ENCODE results near the gene CUX1. TPM values are rescaled to one million over a fixed set of nuclear protein-coding genes. Genes with fewer than 3 reads are reported as not detected.

Gene CUX1
- total RNA-seq, 4 donors from 2014 or later, result 58.2 to 295 (median 76.9) TPM

GRCh38 chr7:101993311-101993710 is 175.9 kb downstream of the CUX1 start:
- Histone ChIP-seq H3K4me1 (peaks cover 0 to 3% of the 10 kb centered on the region in 2 donors), H3K36me3 (no peaks in the 10 kb centered on the region), H3K27me3 (no peaks in the 10 kb centered on the region), H3K4me3 (no peak overlapping the region), H3K27ac (no peak overlapping the region), H3K9me3 (no peaks in the 10 kb centered on the region)
- TF ChIP-seq CTCF (IDR thresholded peaks at IDR 0.05) (no peak), POLR2A (IDR thresholded peaks at IDR 0.05) (no peak)
- intact Hi-C loops (cut with DNase I; ENCODE audit: low total_unique reads), result no loop called here
- DNase-seq, result no peak

GRCh38 chr7:101995121-101995520 is 177.7 kb downstream of the CUX1 start:
- H3K4me3 ChIP-seq, result no peak overlapping the region
- H3K4me1 ChIP-seq, result peaks cover 0 to 3% of the 10 kb centered on the region in 2 donors
- DNase-seq, result no peak
- intact Hi-C loops (cut with DNase I; ENCODE audit: low total_unique reads), result no loop called here
- no peaks in the 10 kb centered on the region for H3K9me3 ChIP-seq
- H3K27me3 ChIP-seq, result no peaks in the 10 kb centered on the region
- no peak overlapping the region for H3K27ac ChIP-seq
- TF ChIP-seq CTCF (IDR thresholded peaks at IDR 0.05), result no peak
- TF ChIP-seq POLR2A (IDR thresholded peaks at IDR 0.05), result no peak
- no peaks in the 10 kb centered on the region for H3K36me3 ChIP-seq

- Histone ChIP-seq H3K36me3 (no peaks in the 10 kb centered on the region), H3K4me3 (no peak overlapping the region), H3K27me3 (no peaks in the 10 kb centered on the region), H3K27ac (no peak overlapping the region), H3K4me1 (peaks cover 0 to 3% of the 10 kb centered on the region in 2 donors), H3K9me3 (no peaks in the 10 kb centered on the region)
- intact Hi-C loops (cut with DNase I; ENCODE audit: low total_unique reads), result no loop called here
- TF ChIP-seq CTCF (IDR thresholded peaks at IDR 0.05) (no peak), POLR2A (IDR thresholded peaks at IDR 0.05) (no peak)
- no peak for DNase-seq
Measured at GRCh38 chr7:101996131-101996691, 178.8 kb downstream of the CUX1 start.

GRCh38 chr7:101996876-101997275 is 179.4 kb downstream of the CUX1 start:
- Histone ChIP-seq H3K36me3 (no peaks in the 10 kb centered on the region), H3K4me1 (peaks cover 0 to 3% of the 10 kb centered on the region in 2 donors), H3K9me3 (no peaks in the 10 kb centered on the region), H3K27ac (no peak overlapping the region), H3K27me3 (no peaks in the 10 kb centered on the region), H3K4me3 (no peak overlapping the region)
- no peak for TF ChIP-seq POLR2A (IDR thresholded peaks at IDR 0.05)
- TF ChIP-seq CTCF (IDR thresholded peaks at IDR 0.05), result no peak
- intact Hi-C loops (cut with DNase I; ENCODE audit: low total_unique reads), result no loop called here
- DNase-seq, result no peak

- Histone ChIP-seq H3K27me3 (no peaks in the 10 kb centered on the region), H3K27ac (peak overlapping the region; percentile 11 to 44), H3K4me3 (no peak overlapping the region), H3K4me1 (peaks cover 0 to 3% of the 10 kb centered on the region in 2 donors), H3K9me3 (no peaks in the 10 kb centered on the region), H3K36me3 (no peaks in the 10 kb centered on the region)
- TF ChIP-seq CTCF (IDR thresholded peaks at IDR 0.05), result no peak
- intact Hi-C loops (cut with DNase I; ENCODE audit: low total_unique reads), result no loop called here
- DNase-seq, result no peak
Measured at GRCh38 chr7:101998029-101998905, 180.8 kb downstream of the CUX1 start.

Data from uterus (tissue), 4 donors.